ENCODE measurements around the gene REL.
"Not testable (repeated sequence)": the region's sequence is repeated elsewhere in the genome, so short reads cannot be mapped to it uniquely, and the experiment has no call there.

The REL gene

GRCh38 chr2:60881047-60881932 is at the start of gene REL:
REL (plus strand) TSS chr2:60881574; CDS start chr2:60881841, 267 bp downstream.
- DNase-seq, result peak; percentile 41 to 92 (median 81)

GRCh38 chr2:60831921-60832320 is 49.5 kb upstream of the REL start:
- no peak for DNase-seq

GRCh38 chr2:60832621-60833020 is 48.8 kb upstream of the REL start:
- no peak for DNase-seq

GRCh38 chr2:60834270-60834717 is 47.1 kb upstream of the REL start:
- no peak for DNase-seq

GRCh38 chr2:60836491-60836890 is 44.9 kb upstream of the REL start:
- DNase-seq, result no peak

- no peak for DNase-seq
Measured at GRCh38 chr2:60837123-60837522, 44.3 kb upstream of the REL start.

GRCh38 chr2:60838481-60838880 is 42.9 kb upstream of the REL start:
- DNase-seq, result no peak

GRCh38 chr2:60839126-60839813 is 42.1 kb upstream of the REL start:
- no peak for DNase-seq

GRCh38 chr2:60840880-60841279 is 40.5 kb upstream of the REL start:
- no peak for DNase-seq

GRCh38 chr2:60843006-60843405 is 38.4 kb upstream of the REL start:
- DNase-seq, result no peak

- no peak for DNase-seq
Measured at GRCh38 chr2:60844105-60844504, 37.3 kb upstream of the REL start.

GRCh38 chr2:60847854-60848253 is 33.5 kb upstream of the REL start:
- no peak for DNase-seq

GRCh38 chr2:60849187-60849586 is 32.2 kb upstream of the REL start:
- DNase-seq, result no peak

- peak in 1 of 58 donors; percentile 2 for DNase-seq
Measured at GRCh38 chr2:60852282-60852860, 29.0 kb upstream of the REL start.

GRCh38 chr2:60853531-60853930 is 27.8 kb upstream of the REL start:
- DNase-seq, result no peak

GRCh38 chr2:60855989-60856669 is 25.2 kb upstream of the REL start:
- DNase-seq, result no peak

GRCh38 chr2:60857056-60857455 is 24.3 kb upstream of the REL start:
- DNase-seq, result no peak

- no peak for DNase-seq
Measured at GRCh38 chr2:60858897-60859311, 22.5 kb upstream of the REL start.

GRCh38 chr2:60861736-60862135 is 19.6 kb upstream of the REL start:
- DNase-seq, result no peak

- DNase-seq, result no peak
Measured at GRCh38 chr2:60862642-60863041, 18.7 kb upstream of the REL start.

- not testable (repeated sequence) for DNase-seq
Measured at GRCh38 chr2:60865361-60865760, 16.0 kb upstream of the REL start.

GRCh38 chr2:60867007-60867406 is 14.4 kb upstream of the REL start:
- no peak for DNase-seq
